Testis (tissue), 2 donors: ENCODE data around the gene RALB.

Experiments used
- POLR2A ChIP-seq: fragments of 450-650 bp; IDR thresholded peaks from one replicate; pipeline ENCODE4 v1.6.1; 2017; ENCODE audit warnings: antibody characterized with exemption, mild to moderate bottlenecking, moderate library complexity
- TF ChIP-seq, protein P1 (sequence below), 3 experiments: fragments of 450-650 bp in 2 of 3; fragments of 200-600 bp in 1 of 3; sonication (generic) in 1 of 3; IDR thresholded peaks; one replicate each; pipeline ENCODE4 v1.5.1; 2016 to 2019; ENCODE audit warnings: antibody characterized with exemption in 3 of 3, mild to moderate bottlenecking in 2 of 3, moderate library complexity in 1 of 3

DNA sequence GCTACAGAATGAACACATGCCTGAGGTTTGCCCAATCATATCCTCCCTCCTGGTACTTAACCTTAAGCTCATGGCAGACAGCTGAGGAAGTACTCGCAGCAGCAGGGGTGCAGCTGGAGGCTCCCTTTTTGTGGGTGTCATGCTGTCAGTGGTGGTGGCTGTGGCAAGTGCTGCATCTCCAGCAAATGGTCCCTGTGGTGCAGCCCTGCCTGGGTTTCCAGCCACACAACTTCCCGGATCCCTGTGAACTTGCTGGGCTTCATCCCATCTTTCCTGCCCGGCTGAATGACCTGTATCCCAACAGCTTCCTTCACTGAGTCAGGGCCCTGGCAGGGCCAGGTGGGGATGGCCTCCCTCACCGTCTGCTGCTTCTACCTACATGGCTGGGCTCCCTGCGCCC, 34.5 kb upstream of the RALB start:
- TF ChIP-seq POLR2A = no peak
- TF ChIP-seq, protein P1, sequence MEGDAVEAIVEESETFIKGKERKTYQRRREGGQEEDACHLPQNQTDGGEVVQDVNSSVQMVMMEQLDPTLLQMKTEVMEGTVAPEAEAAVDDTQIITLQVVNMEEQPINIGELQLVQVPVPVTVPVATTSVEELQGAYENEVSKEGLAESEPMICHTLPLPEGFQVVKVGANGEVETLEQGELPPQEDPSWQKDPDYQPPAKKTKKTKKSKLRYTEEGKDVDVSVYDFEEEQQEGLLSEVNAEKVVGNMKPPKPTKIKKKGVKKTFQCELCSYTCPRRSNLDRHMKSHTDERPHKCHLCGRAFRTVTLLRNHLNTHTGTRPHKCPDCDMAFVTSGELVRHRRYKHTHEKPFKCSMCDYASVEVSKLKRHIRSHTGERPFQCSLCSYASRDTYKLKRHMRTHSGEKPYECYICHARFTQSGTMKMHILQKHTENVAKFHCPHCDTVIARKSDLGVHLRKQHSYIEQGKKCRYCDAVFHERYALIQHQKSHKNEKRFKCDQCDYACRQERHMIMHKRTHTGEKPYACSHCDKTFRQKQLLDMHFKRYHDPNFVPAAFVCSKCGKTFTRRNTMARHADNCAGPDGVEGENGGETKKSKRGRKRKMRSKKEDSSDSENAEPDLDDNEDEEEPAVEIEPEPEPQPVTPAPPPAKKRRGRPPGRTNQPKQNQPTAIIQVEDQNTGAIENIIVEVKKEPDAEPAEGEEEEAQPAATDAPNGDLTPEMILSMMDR (IDR thresholded peaks at IDR 0.05) = no peak
